Hepatocyte (in vitro differentiated cells): ENCODE results near the gene AOPEP. TPM values are rescaled to one million over a fixed set of nuclear protein-coding genes. Genes with fewer than 3 reads are reported as not detected.
A peak's percentile ranks its signal among the peaks of the same experiment; 100 is the strongest.

ENCODE experiments used
- DNase-seq: peaks from one replicate; pipeline ENCODE4 v3.0.0-alpha.2; 2016; ENCODE audit warnings: low spot score
- H2AFZ ChIP-seq: fragments of 200-600 bp; sonication (generic); 2 replicates; pipeline ENCODE4 v1.6.0; 2016; ENCODE audit warnings: antibody characterized with exemption, mild to moderate bottlenecking
- H3K27ac ChIP-seq: fragments of 200-600 bp; sonication (generic); 2 replicates; pipeline ENCODE4 v1.5.1; 2016; ENCODE audit warnings: mild to moderate bottlenecking
- H3K27me3 ChIP-seq: fragments of 200-600 bp; sonication (generic); 2 replicates; pipeline ENCODE4 v1.6.1; 2016
- H3K36me3 ChIP-seq: fragments of 200-600 bp; sonication (generic); replicated peaks from 2 replicates; pipeline ENCODE4 v1.5.1; 2016; ENCODE audit warnings: low read depth; ENCODE audit not compliant: insufficient read depth
- H3K4me1 ChIP-seq: fragments of 200-600 bp; sonication (generic); 2 replicates; pipeline ENCODE4 v1.5.1; 2016; ENCODE audit warnings: mild to moderate bottlenecking, moderate library complexity; ENCODE audit not compliant: insufficient read depth
- H3K4me2 ChIP-seq: fragments of 200-600 bp; sonication (generic); 2 replicates; pipeline ENCODE4 v1.6.0; 2016
- H3K4me3 ChIP-seq: fragments of 200-600 bp; sonication (generic); 2 replicates; pipeline ENCODE4 v1.5.1; 2016; ENCODE audit warnings: mild to moderate bottlenecking
- H3K79me2 ChIP-seq: fragments of 200-600 bp; sonication (generic); 2 replicates; pipeline ENCODE4 v1.6.0; 2017; ENCODE audit warnings: mild to moderate bottlenecking
- H3K9me2 ChIP-seq: fragments of 200-600 bp; sonication (generic); replicated peaks from 2 replicates; pipeline ENCODE4 v1.6.0; 2017; ENCODE audit warnings: mild to moderate bottlenecking; ENCODE audit not compliant: insufficient read depth
- H3K9me3 ChIP-seq: fragments of 200-600 bp; sonication (generic); 2 replicates; pipeline ENCODE4 v1.5.1; 2016; ENCODE audit warnings: low read depth, mild to moderate bottlenecking
- H4K20me1 ChIP-seq: fragments of 200-600 bp; sonication (generic); 2 replicates; pipeline ENCODE4 v1.6.0; 2016; ENCODE audit warnings: mild to moderate bottlenecking; ENCODE audit not compliant: insufficient read depth, poor library complexity, severe bottlenecking
- EZH2 ChIP-seq: fragments of 200-600 bp; sonication (generic); IDR thresholded peaks from 2 replicates; pipeline ENCODE4 v1.6.1; 2016; ENCODE audit warnings: antibody characterized with exemption, mild to moderate bottlenecking, borderline replicate concordance
- EZH2phosphoT487 ChIP-seq: fragments of 200-600 bp; sonication (generic); IDR thresholded peaks from one replicate; pipeline ENCODE4 v1.6.1; 2018; ENCODE audit warnings: antibody characterized with exemption, mild to moderate bottlenecking, low read depth, moderate library complexity; ENCODE audit not compliant: unreplicated experiment, severe bottlenecking
- WGBS: methylation state at CpG from one replicate; pipeline ENCODE4 v1.1.6; 2016; ENCODE audit warnings: low lambda C conversion rate; ENCODE audit errors: missing lambda C conversion rate; 5-methylcytosine and 5-hydroxymethylcytosine counted together
- polyA plus RNA-seq: library from polyadenylated mRNA; unstranded; fragments of >200 nt; fragmentation: Nextera tagmentation; extraction: Ambion mirVana; gene quantifications from 2 replicates; pipeline ENCODE4 v1.2.1, GENCODE V29; 2016
- total RNA-seq: library from RNA; depleted of rRNA; stranded (reverse); fragments of >200 nt; gene quantifications from 2 replicates; pipeline ENCODE4 v1.2.3, GENCODE V29; 2014
- TF ChIP-seq, protein P1 (sequence below): fragments of 200-600 bp; sonication (generic); IDR thresholded peaks from 2 replicates; pipeline ENCODE4 v1.5.1; 2016; ENCODE audit warnings: antibody characterized with exemption, mild to moderate bottlenecking; ENCODE audit not compliant: poor library complexity

AOPEP gene
- total and polyA plus RNA-seq, 2 experiments from 2014 or later: 82.8 to 101 TPM

GRCh38 chr9:94869415-94869843 lies 142.9 kb downstream of the AOPEP start:
- Histone ChIP-seq H3K4me3 (no peak overlapping the region), H3K27me3 (no peaks in the 10 kb centered on the region), H2AFZ (no peak overlapping the region), H3K9me3 (no peaks in the 10 kb centered on the region), H3K4me2 (no peak overlapping the region), H3K79me2 (peaks cover 14% of the 10 kb centered on the region), H3K27ac (peak overlapping the region; percentile 95), H3K36me3 (no peaks in the 10 kb centered on the region), H3K9me2 (no peaks in the 10 kb centered on the region), H3K4me1 (peaks cover 44% of the 10 kb centered on the region), H4K20me1 (no peaks in the 10 kb centered on the region)
- no peak for DNase-seq
- TF ChIP-seq, protein P1, sequence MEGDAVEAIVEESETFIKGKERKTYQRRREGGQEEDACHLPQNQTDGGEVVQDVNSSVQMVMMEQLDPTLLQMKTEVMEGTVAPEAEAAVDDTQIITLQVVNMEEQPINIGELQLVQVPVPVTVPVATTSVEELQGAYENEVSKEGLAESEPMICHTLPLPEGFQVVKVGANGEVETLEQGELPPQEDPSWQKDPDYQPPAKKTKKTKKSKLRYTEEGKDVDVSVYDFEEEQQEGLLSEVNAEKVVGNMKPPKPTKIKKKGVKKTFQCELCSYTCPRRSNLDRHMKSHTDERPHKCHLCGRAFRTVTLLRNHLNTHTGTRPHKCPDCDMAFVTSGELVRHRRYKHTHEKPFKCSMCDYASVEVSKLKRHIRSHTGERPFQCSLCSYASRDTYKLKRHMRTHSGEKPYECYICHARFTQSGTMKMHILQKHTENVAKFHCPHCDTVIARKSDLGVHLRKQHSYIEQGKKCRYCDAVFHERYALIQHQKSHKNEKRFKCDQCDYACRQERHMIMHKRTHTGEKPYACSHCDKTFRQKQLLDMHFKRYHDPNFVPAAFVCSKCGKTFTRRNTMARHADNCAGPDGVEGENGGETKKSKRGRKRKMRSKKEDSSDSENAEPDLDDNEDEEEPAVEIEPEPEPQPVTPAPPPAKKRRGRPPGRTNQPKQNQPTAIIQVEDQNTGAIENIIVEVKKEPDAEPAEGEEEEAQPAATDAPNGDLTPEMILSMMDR: no peak
- no peak for TF ChIP-seq EZH2phosphoT487
- TF ChIP-seq EZH2: no peak
- 57% methylated on average over 4 of the region's 4 CpGs for WGBS

- Histone ChIP-seq H3K9me2 (no peaks in the 10 kb centered on the region), H3K9me3 (no peaks in the 10 kb centered on the region), H3K27ac (no peak overlapping the region), H3K4me1 (peaks cover 43% of the 10 kb centered on the region), H3K79me2 (peaks cover 14% of the 10 kb centered on the region), H2AFZ (no peak overlapping the region), H3K27me3 (no peaks in the 10 kb centered on the region), H3K4me3 (no peak overlapping the region), H4K20me1 (no peaks in the 10 kb centered on the region), H3K36me3 (no peaks in the 10 kb centered on the region), H3K4me2 (no peak overlapping the region)
- WGBS: 82% methylated on average over 3 of the region's 3 CpGs
- TF ChIP-seq, protein P1: no peak
- no peak for TF ChIP-seq EZH2phosphoT487
- DNase-seq: no peak
These were observed 143.9 kb downstream of the AOPEP start for GRCh38 chr9:94870465-94870792.

- no peak for DNase-seq
- Histone ChIP-seq H4K20me1 (no peaks in the 10 kb centered on the region), H3K79me2 (peaks cover 16% of the 10 kb centered on the region), H3K9me3 (no peaks in the 10 kb centered on the region), H3K9me2 (no peaks in the 10 kb centered on the region), H3K4me2 (no peak overlapping the region), H3K27me3 (no peaks in the 10 kb centered on the region), H3K36me3 (no peaks in the 10 kb centered on the region), H2AFZ (no peak overlapping the region), H3K27ac (no peak overlapping the region), H3K4me3 (no peak overlapping the region), H3K4me1 (peaks cover 37% of the 10 kb centered on the region)
- TF ChIP-seq, protein P1: no peak
- TF ChIP-seq EZH2 (no peak), EZH2phosphoT487 (no peak)
- WGBS: 90% methylated on average over 8 of the region's 8 CpGs
These were observed 144.5 kb downstream of the AOPEP start for GRCh38 chr9:94870793-94871558.
